GM12864 (cell line): ENCODE data around the gene LZTS2.

Experiments
- DNase-seq: peaks from one replicate; pipeline ENCODE4 v3.0.0-alpha.2; 2011; ENCODE audit warnings: low read depth
- H3K4me3 ChIP-seq: 2 replicates; pipeline ENCODE4 v1.5.1; 2011; ENCODE audit warnings: mild to moderate bottlenecking, low read depth, low read length, control low read depth
- CTCF ChIP-seq: IDR thresholded peaks from 2 replicates; pipeline ENCODE4 v1.5.1; 2011; ENCODE audit warnings: low read depth, mild to moderate bottlenecking, moderate library complexity, low read length, control low read depth, inconsistent platforms; ENCODE audit errors: missing control alignments

Gene LZTS2

GRCh38 chr10:100984672-100985177 is 14.9 kb upstream of the LZTS2 start:
- H3K4me3 ChIP-seq, result no peak overlapping the region
- no peak for TF ChIP-seq CTCF

GRCh38 chr10:100985336-100985735 is 14.3 kb upstream of the LZTS2 start:
- no peak for DNase-seq
- H3K4me3 ChIP-seq, result no peak overlapping the region
- TF ChIP-seq CTCF, result no peak

More at GRCh38 chr10:100984672-100985177, 14.9 kb upstream of the LZTS2 start:
- no peak for DNase-seq

GRCh38 chr10:100986623-100986951 is 13.0 kb upstream of the LZTS2 start:
- no peak for TF ChIP-seq CTCF
- peak overlapping the region; percentile 81 for H3K4me3 ChIP-seq
- DNase-seq, result no peak

- TF ChIP-seq CTCF, result no peak
- DNase-seq, result no peak
- H3K4me3 ChIP-seq, result peak within 1 kb of the TSS; percentile 81
These were observed 12.5 kb upstream of the LZTS2 start, which contains the start of the genes MRPL43 and TWNK for GRCh38 chr10:100986952-100987684. MRPL43 (minus strand) TSS chr10:100987497; CDS start chr10:100987443, 54 bp downstream. TWNK (plus strand) TSS chr10:100987543; CDS start chr10:100988211, 668 bp downstream.

GRCh38 chr10:100987685-100988049 is 11.9 kb upstream of the LZTS2 start:
- no peak for TF ChIP-seq CTCF

GRCh38 chr10:100988166-100988565 is 11.4 kb upstream of the LZTS2 start:
- H3K4me3 ChIP-seq, result peak overlapping the region; percentile 81
- TF ChIP-seq CTCF, result no peak
- no peak for DNase-seq

More at GRCh38 chr10:100987685-100988049, 11.9 kb upstream of the LZTS2 start:
- no peak for DNase-seq
- H3K4me3 ChIP-seq, result peak overlapping the region; percentile 81

- TF ChIP-seq CTCF, result no peak
- DNase-seq, result no peak
- no peak overlapping the region for H3K4me3 ChIP-seq
These were observed 10.5 kb upstream of the LZTS2 start for GRCh38 chr10:100989088-100989487.
